Esophagus muscularis mucosa (tissue), 4 donors: ENCODE results near the gene ISL1.

Experiments
- CTCF ChIP-seq, 3 experiments: fragments of 200-600 bp in 2 of 3; fragments of 450-650 bp in 1 of 3; sonication (generic) in 2 of 3; IDR thresholded peaks; one replicate each; pipeline ENCODE4 v1.5.1; 2017 to 2019; ENCODE audit warnings: antibody characterized with exemption in 3 of 3, mild to moderate bottlenecking in 2 of 3, moderate library complexity in 1 of 3
- EP300 ChIP-seq: sonication (generic); formaldehyde crosslinking; IDR thresholded peaks from one replicate; pipeline ENCODE4 v1.6.1; 2017; ENCODE audit warnings: antibody characterized with exemption
- POLR2A ChIP-seq: fragments of 450-650 bp; IDR thresholded peaks from one replicate; pipeline ENCODE4 v1.6.1; 2017; ENCODE audit warnings: antibody characterized with exemption, moderate library complexity, mild to moderate bottlenecking, low read depth
- POLR2AphosphoS5 ChIP-seq, 2 donors: sonication (generic); formaldehyde crosslinking; IDR thresholded peaks; one replicate each; pipeline ENCODE4 v1.6.1; 2017; ENCODE audit warnings: antibody characterized with exemption in 2 of 2

- TF ChIP-seq CTCF (IDR thresholded peaks at IDR 0.05) (no peak), EP300 (no peak), POLR2AphosphoS5 (IDR thresholded peaks at IDR 0.05) (no peak), POLR2A (no peak)
These were observed 46.4 kb upstream of the ISL1 start for GRCh38 chr5:51336878-51337277.
